ENCODE data around the gene MCAM.

The MCAM gene, protein sequence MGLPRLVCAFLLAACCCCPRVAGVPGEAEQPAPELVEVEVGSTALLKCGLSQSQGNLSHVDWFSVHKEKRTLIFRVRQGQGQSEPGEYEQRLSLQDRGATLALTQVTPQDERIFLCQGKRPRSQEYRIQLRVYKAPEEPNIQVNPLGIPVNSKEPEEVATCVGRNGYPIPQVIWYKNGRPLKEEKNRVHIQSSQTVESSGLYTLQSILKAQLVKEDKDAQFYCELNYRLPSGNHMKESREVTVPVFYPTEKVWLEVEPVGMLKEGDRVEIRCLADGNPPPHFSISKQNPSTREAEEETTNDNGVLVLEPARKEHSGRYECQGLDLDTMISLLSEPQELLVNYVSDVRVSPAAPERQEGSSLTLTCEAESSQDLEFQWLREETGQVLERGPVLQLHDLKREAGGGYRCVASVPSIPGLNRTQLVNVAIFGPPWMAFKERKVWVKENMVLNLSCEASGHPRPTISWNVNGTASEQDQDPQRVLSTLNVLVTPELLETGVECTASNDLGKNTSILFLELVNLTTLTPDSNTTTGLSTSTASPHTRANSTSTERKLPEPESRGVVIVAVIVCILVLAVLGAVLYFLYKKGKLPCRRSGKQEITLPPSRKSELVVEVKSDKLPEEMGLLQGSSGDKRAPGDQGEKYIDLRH

DNA sequence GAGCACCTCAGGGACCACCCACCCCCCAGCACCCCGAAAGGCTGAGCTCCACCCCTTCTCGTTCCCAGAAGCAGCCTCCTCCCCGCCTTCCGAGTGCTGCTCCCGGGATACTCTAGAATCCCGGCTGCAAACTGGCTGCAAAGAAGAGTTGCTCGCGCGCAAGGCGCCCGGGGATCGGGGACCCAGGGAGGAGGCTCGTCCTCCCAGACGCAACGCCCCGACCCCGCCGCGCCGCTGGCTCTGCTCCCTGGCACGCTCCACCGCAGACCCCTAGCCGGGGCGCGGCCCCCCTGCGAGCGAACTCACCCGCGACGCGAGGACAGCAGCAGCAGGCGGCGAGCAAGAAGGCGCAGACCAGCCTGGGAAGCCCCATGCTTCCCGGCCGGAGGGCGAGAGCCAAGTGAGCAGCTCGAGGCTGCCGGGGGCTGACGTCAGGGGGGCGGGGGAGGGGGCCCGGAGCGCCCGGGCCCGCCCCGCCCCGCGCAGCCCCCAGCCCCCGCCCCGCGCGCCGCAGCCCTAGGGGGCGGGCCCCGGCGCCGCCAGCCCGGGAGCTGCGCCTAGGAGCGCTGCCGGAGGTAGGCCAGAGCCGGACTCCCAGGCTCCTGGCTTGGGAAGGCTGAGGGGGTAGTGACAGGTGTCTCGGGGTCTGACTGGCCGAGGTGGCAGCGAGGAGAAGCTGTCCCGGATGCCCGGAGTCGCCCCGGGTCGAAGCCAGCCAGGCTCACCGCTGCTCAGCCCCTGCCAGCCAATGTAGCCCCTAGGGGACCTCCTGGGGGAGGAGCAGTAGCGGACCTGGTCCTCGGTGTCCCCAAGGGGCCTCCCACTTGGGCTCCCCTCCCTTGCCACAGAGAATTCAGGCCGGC is at the start of gene MCAM:
Gene MCAM (minus strand): TSS at position 402 of the 863 bp plus-strand sequence. CDS start 29 bp downstream, at position 373.
- DNase-seq = no peak

DNA sequence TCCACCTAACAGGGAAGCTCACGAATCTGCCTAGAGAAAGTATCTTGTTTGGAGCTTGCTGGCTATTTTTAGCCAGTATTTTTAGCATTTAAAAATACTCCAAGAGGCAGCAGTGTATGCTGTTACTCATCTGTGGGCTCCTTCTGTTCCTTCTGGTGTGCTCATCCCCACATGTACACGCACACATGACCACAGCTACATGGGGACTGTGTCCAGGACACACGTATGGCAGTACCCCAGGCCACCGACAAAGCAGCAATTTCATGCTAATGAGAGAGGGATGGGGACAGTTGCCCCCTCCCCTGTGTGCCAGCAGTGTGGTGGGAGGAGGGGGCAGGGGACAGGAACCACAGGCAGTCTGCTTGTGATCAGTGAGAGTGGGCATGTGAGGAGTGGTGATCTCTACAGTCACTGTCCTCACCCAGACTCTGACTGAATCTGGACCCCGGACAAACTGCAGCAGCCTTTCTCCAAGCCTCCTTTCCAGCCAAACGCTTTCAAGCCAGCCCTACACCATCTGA is 48.2 kb upstream of the MCAM start:
- peak; percentile 49 for DNase-seq

DNA sequence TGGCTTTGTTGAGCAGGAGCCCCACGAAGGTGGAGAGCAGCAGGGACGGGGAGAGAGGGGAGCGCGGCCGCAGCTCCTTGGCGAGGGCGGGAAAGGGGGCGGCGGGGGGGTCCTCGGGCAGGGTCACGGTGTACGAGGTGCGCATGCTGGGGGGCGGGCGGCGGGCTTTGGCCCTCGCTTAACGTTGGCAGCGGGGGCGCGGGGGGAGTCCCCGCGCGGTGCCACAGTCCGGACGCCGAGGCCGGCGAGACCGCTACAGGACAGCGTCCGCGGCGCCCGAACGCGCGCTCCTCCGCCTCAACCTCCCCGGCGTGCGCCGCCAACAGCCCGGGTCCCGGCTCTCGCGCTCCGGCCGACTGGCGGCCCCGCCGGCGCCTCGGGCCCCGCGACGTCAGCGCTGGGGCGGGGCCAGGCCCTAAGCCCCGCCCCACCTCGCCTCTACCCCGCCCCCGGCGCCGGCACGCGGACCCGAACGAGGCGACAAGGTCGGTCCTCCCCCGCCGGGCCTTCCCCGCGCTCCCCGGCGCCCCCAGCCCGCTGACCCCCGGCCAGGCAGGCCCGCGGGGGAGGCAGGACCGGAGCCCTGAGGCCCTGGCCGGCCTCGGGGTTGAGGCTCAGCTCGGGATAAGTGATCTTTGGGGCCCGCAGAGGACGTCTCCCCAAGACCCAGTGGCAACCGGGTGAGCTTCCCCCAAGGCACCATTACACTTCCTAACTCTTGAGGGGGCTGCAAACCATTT is 47.1 kb upstream of the MCAM start:
- DNase-seq = peak; percentile 65

DNA sequence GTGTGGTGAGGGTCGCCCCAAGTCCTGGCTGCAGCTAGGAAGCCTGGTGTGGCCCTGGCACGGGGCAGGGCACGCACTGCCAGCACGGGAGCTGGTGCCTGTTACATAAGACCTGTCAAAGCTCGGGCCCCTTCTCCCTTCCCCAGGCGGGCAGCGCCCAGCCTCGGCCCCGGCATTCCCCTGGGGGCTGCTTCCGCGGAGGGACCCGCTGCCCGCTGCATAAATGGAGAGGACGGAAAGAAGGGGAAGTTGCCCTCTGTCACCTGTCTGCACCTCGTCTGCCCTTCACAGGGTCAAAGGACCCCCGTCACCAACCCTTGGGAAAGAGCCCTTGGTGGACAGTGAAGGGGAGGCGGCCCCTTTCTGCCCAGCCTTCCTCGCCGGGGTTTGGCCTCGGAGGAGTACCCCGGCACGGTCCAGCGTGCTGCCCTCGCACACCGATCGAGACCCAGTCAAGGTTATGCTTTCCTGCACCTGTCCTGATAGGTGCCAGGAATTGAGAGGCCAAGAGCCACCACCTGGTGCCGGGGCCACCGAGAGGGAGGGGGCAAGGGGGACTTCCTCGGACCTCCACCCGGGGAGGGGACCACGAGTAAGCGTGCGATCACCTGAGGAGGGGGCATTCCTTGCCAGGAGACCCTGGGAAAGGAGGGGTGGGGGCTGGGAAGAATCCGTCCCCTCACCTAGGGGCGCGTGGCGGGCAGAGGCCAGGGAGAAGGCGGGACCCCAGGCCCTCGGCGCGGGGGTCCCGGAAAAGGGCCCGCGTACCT is 46.3 kb upstream of the MCAM start:
- DNase-seq = no peak

DNA sequence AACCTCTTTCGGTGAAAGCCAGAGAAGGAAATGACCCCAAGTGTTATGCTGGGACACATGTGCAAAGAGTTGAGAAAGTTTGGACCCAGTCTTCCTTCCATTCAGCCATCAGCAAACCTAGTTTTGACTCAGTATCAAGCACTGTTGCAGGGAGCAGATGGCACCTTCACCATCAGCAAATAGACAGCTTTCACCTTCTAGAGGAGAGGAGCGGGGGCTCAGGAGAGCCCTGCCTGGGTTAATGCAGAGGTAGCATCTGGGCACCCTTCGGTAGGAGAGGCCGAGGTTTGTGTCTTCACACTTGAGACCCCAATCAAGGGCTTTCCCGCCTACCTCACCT is 45.8 kb upstream of the MCAM start:
- no peak for DNase-seq

DNA sequence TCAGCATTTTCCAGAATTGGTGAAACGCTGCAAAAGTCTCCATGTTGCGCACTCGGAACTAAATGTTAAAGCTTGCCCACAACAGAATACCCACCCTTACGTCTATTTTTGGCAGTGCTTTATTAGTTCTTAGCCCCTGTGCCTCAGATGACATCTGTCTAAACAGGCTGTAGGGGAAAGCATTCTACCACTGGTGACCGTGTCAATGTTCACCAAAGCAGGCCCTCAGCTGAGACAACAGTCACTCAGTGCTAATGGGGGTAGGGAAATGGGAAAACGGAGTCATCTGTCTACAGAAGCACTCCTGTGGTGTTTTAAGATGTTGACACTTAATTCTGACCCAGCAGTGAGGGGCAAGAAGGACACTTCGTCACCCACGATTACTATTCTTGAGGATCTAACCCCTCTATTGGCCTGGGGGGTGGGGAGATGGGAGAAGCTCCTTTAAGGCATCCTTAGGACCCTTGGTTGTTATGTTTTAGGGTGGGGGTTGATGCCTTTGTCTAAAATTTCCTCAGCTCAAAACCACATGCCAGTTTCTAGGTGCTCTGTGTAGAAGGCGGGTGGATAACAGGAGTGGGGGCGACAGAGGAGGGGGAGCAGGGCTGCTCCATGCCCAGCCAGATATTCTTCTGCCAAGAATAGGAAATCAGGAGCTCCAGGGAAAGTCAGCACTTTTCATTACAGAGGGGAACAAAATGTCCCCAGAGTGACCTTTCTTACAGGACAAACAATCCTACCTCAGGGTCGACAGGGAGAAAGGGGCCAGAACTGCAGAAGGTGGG is 45.2 kb upstream of the MCAM start:
- DNase-seq = peak; percentile 54

DNA sequence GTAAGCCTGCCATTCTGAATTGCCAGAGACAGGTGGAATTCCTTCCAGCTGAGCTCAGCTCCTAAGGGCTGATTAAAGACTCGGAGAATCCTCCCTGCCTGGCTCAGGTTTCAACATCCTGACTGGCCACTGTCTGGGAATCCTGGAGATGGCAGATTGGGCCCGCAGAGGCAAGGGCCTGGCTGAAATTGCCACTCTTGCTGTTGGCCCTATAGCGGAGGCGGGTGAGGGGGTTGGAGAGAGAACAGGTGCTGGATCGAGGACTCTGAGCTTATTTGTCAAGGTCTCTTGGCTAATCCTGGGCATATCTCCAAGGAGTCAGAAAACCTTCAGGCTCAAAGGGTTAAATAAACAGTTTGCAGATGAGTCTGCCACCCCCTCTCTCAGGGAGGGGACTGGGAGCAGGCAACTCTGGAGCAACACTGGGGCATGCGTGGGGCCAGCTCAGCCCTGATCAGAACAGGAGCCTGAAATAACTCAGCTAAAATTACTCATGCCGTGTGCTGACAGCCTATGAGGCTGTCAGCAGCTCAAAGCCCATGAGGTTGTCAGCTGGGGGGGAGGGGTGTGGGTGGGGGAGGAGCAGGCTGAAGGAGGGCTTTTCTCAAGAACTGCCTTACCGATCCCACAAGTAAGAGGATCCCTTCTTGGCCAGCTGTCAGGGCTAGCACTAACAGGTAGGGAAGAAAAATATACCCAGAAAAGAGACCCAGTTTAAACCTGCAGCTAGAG is 44.3 kb upstream of the MCAM start:
- peak; percentile 87 for DNase-seq

DNA sequence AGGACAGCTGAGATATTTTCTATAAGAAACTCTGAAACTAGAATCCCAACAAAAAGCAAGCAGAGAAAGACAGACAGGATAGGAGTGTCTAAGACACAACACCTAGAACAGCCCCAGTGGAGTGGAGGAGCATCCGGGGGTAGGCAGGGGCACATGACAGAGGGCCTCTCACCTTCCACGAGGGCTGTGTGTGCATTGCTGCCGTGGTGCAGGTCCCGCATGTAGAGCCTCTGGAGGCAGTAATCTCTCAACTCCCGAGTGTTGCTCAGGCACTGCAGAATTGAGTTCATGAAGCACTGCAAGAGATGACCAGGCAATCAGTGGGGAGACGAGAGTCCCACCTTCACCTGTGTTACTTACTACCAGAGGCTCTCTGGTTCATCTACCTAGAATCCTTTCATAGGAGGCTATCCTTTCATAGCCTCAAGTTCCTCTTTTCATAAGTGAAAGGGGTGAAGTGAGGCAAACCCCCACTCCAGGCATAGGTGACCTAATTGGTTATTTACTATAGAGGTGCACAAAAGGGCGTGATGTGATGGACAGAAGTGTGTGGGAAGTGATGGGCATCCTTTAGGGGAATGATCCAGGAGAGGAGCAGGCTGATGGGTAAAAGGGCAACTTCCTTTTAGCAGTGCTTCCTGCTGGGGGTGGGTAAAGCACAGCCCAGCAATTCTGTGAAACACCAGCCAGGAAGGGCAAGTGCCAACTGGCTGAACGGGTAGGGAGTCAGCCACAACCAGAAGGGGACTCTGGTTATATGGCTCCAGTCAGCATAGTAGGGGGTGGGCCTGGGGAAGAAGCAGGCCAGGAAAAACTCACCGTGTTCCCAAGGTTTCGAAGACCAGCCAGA is 42.7 kb upstream of the MCAM start:
- DNase-seq = peak; percentile 47

DNA sequence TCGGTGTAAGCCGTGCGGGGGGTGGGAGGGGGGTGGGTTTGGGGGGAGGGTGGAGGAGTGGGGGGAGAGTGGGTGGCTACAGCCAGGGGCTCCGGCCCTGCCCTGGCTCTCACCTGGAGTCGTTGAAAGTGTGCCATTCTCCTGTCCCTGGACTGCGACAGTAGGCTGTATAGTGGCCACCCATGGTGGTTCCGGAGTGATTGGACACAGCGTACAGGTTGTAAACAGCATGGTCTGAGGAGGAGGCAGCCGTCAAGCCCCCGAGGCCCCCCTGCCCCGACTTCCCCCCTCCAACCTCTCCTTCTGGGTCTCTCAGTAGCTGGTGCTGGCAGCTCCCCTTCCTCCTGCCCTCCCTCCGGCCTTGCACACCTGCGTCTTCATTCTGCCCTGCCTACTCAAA is 40.1 kb upstream of the MCAM start:
- DNase-seq = no peak

DNA sequence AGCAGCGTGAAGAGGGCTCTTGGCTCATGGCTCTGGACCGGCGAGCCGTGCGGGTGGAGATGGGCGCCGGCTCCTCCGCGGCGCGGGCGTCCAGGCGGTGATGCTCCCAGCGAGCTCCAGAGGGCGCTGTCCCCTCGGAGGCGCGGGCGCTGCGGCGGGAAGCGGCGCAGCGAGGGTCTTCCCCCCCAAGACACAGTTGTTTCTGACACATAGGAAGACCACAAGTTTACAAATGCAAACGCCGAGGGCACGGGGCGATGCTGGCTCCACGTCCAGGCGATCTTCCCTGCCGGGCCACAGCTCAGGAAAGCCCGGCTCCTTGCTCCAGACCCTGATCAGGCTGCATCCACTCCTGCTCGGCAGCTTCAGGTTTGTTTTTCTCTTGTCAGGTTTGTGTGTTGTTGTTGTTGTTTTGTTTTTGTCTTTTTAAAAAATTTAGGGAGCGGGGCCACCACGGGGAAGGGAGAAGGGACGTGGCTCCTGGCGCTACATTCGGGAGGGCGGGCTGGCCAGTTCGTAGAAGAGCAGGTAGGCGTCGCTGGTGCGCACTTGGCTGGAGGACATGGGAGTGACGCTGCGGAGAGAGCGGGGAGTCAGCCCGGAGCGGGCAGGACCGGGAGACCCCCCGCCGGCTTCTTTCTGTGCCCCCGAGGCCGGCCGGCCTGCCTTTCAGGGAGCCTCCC is 39.6 kb upstream of the MCAM start:
- peak; percentile 71 for DNase-seq

DNA sequence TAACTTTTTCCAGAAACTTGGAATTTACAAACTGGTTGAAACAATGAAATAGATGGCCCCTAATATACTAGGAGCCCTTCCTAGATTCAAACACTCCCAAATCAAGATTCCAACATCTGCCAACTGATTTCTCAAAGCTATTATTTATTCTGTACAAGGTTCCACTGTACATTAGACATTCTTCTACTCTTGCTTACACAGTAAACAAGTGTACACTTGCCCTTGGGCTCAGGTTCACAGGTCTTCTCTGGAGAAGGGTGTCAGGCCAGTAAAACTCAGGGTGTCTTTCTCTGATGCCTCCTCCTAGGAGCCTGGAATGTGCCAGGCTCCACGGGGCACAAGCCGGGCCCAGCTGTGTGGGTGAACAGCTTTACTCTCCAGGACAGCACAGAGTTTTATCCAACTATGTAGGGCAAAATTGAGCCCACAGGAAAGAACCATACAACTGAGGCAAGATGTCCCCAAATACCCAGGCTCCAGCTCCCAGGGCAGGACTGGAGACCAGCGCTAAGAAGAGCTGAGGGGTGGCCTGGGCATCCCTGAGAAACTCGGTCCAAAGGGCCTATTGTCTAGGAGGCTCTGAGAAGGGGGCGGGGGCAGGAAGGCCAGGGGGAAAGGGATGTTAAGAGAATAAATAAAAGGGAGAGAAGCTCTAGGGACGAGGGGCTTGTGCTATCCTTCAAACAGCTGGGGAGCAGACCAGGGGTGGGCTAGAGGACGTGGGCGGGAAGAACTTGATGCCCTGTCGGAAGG is 38.3 kb upstream of the MCAM start:
- DNase-seq = no peak

DNA sequence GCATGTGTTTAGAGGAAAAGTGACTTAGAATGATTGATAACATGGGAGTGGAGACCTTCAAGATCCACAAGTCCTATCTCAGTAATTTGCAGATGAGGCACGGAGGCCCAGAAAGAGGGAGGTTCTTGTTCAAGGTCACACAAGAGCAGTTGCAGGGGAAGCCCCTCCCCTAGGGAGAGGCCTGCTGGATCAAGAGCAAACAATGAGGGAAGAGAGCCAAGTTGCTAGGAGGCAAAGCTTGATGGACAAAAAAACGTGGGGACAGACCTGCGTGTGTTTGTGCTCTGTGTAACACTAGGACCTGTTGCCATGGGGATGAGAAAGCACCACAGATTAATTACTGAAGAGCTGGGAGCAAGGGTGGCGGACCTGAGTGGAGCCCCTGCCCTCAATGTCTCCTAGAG is 35.9 kb upstream of the MCAM start:
- no peak for DNase-seq

DNA sequence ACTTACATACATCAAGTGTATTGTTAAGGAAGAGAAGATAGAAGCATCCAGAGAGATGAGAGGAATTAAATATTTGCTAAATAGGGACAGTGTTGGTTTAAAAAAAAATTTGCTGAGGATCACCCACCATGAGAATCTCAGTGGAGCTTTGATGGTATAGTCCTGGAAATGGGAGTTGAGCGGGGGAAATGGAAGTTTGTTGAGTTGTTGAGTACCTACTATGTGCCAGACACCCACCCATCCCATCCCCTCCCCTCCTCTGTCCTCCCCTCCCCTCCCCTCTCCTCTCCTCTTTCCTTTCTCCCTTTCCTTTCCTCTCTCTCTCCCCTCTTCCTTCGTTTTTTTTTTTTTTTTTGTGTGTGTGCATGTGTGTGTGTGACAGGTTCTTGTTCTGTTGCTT is 34.3 kb upstream of the MCAM start:
- DNase-seq = no peak

DNA sequence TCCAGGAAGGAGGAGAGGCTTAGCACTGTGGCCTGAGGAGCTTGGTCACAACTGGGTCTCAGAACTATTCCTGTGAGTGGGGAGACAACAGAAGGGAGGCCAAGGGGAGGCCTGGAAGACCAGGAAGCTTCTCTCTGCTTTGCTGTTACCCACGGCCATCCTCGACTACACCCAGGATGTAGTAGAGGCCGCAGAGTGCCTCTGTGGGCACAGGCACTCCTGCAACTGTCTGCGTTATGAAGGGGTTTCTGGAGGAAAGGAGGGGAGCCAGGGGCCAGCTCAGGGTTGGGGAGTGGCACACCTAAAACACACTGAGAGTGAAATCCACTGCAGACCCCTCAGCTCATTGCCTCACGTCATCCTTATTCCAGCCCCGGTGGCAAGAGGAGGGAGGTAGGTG is 33.4 kb upstream of the MCAM start:
- no peak for DNase-seq

DNA sequence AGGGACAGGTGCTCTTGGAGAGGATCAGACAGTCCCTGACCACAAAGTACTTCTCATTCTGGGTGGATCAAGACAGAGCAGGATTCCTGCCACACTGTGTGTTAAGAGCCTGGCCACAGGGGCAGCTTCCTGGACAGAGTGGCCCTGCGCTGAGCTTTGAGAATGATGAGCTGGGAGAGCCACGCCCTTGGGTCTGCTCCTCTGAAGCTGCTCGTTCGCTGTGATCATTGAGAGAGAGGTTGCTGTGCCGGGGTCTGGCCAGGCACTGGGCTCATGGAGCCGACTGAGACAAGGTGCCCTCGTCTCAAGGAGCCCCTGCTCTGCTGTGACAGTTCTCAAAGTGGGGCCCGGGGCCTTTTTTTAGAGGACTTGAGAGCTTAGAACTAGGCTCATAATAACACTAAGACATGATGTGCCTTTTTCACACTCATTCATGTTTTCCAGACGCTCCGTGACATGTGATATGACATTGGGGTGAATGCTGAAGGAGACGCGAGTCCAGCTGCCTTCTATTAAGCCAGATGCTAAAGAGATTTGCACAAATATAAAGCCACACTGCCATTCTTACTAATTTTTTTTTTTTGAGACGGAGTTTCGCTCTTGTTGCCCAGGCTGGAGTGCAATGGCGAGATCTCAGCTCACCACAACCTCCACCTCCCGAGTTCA is 31.1 kb upstream of the MCAM start:
- DNase-seq = no peak

DNA sequence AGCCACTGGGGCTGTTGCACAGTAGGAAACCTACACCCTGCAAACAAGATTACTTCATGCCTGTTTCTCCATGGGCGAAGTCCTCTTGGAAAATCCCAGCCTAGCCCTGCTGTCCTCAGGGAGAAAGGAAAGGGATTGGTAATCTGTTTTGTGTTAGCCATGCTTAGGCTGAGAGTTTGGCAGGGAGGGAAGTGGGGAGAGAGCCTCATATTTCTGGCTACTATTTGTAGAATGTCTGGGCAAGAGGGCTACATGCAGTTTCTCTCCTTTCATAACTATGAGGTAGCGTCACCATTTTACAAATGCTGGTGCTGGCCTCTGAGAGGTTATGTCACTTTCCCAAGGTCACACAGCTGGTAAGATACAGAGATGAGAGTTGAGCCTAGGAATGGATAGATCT is 30.3 kb upstream of the MCAM start:
- DNase-seq = no peak

DNA sequence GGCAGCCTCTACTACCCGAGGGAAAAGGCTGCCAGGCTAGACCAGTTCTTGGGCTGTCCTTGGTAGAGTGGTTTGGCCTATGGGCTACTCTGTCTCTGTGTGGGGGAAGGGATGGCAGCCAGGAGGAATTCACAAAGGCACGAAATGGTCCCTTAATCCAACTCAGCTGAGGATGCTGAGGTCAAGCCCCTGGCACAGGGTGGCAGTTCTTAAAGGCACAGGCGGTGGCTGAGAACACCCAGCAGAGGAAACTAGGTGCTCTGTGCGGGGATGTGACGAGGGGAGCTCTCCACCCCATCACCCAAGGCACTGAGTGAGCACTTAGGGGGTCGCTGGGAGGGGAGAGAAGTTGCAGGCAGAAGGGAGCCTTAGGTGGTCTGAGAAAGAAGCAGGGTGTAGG is 29.7 kb upstream of the MCAM start, which contains the start of gene MFRP:
Gene MFRP (minus strand): TSS at position 101 of the 400 bp plus-strand sequence. CDS start 192 bp downstream, outside the sequence.
- no peak for DNase-seq

All from inflammatory macrophage treated with lipopolysaccharide for 4 hours (primary cell).